ENCODE data around the gene CTRB2. TPM values are rescaled to one million over a fixed set of nuclear protein-coding genes. Genes with fewer than 3 reads are reported as not detected.
"Not testable (repeated sequence)": the region's sequence is repeated elsewhere in the genome, so short reads cannot be mapped to it uniquely, and the experiment has no call there.

The CTRB2 gene
- total RNA-seq, 1 donor from 2014 or later: not detected

DNA sequence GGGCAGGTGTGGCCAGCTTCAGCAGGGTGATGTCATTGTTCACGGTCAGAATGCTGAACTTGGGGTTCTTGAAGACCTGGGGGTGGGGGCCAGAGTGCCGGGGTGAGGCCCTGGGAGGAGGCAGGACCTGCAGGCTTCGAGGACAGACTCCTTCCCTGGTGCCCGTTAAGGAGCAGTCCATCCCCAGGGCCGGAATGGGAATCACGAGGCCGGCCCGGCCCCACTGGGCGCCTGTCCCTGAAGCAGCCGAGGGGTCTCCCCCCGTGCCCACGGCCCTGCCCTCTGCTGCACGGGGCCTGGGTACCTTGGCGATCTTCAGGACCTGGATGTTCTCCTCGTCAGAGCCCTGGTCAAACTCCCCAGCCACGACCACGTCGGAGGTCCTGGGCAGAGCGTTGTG, 1.5 kb downstream of the CTRB2 start:
- DNase-seq: not testable (repeated sequence)

- DNase-seq: not testable (repeated sequence)
Observed at GRCh38 chr16:75204905-75205304, 2.1 kb downstream of the CTRB2 start.

- DNase-seq: no peak
Observed at GRCh38 chr16:75204410-75204758, 2.6 kb downstream of the CTRB2 start.

DNA sequence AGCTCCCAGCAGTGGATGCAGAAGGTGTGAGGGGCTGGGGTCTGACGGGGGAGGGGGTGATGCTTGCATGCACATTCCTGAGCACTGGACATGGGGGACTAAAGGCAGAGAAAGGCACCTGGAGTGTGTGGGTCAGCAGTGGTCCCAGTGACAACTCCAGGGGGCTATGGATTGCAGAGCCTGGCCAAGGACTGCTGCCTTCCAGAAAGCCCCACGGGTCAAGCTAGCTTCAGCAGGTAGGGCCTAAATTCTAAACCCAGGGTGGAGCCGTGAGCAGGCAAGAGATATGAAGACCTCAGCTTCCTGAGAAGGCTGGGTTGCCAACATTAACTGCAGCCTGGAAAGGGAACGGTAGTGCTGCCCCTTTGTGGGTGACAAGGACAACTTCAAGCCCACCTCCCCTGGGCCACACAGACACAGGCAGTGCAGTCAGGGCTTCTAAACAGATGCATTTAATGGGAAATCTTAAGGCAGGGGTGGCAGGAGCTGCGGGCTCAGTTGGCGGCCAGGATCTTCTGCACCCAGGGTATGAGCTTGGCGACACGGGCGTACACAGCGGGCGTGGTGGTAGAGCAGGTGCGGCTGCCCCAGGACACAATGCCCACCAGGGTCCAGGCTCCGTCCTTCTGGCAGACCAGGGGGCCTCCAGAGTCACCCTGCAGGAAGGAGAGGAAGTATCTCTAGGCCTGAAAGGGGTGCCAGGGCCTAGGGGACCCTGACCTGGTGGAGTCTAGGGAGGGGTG, 3.1 kb downstream of the CTRB2 start:
- no peak for DNase-seq

GRCh38 chr16:75203096-75203495, 3.9 kb downstream of the CTRB2 start:
- DNase-seq: no peak

DNA sequence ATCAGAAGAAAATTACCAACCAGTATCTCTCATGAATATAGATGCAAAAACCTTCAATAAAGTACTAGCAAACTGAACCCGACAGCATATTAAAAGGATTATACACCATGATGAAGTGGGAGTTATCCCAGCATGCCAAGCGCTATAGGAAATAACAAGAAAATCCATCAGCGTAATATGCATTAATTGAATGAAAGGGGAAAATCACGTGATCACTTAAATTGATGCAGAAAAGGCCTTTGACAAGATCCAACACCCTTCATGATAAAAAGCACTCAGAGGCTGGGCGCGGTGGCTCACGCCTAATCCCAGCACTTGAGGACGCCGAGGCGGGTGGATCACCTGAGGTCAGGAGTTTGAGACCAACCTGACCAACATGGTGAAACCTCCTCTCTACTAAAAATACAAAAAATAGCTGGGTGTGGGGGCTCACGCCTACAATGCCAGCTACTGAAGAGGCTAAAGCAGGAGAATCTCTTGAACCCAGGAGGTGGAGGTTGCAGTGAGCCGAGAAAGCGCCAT, 4.8 kb downstream of the CTRB2 start:
- no peak for DNase-seq

GRCh38 chr16:75198135-75198600, 8.8 kb downstream of the CTRB2 start:
- DNase-seq: no peak

- no peak for DNase-seq
Observed at GRCh38 chr16:75197522-75198134, 9.3 kb downstream of the CTRB2 start.

DNA sequence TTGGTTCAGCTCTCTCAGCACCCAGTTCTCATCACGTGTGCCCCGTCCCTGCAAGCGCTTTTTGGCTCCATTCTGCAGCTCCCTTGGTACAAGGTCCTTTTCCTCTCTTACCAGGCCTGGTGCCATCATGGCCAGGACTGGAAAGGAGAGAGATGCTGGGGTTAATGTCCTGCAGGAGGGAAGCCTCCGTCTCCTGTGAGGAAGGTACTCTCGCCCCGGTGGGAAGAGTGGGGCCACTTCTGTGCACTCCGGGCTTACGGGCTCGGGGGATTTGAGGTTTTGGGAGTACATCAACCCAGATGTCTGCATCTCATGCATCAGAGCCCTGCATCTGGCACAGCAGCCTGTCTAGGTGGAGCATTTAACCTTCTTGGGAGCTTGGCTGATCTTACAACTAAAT, 10.1 kb downstream of the CTRB2 start:
- DNase-seq: no peak

- DNase-seq: no peak
Observed at GRCh38 chr16:75195811-75196790, 10.9 kb downstream of the CTRB2 start.

- DNase-seq: no peak
Observed at GRCh38 chr16:75193730-75194444, 13.1 kb downstream of the CTRB2 start.

- no peak for DNase-seq
Observed at GRCh38 chr16:75193265-75193650, 13.7 kb downstream of the CTRB2 start.

- no peak for DNase-seq
Observed at GRCh38 chr16:75192606-75193264, 14.2 kb downstream of the CTRB2 start.

GRCh38 chr16:75189638-75190245, 17.2 kb downstream of the CTRB2 start:
- DNase-seq: no peak

GRCh38 chr16:75188832-75189477, 18.0 kb downstream of the CTRB2 start:
- no peak for DNase-seq

GRCh38 chr16:75181630-75182029, 25.3 kb downstream of the CTRB2 start:
- DNase-seq: no peak

DNA sequence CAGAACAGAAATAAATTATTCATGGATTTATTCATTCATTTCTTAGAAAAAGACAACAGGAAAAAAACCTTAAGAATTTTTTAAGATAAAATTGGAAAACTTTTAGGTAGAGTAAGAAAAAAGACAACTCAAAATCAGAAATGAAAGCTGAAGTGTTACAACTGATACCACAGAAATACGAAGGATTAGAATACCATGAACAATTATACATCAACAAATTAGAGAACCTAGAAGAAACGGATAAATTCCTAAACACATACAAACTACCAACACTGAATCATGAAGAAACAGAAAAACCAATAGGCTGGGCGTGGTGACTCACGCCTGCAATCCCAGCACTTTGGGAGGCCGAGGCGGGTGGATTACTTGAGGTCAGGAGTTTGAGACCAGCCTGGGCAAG, 27.8 kb downstream of the CTRB2 start:
- no peak for DNase-seq

DNA sequence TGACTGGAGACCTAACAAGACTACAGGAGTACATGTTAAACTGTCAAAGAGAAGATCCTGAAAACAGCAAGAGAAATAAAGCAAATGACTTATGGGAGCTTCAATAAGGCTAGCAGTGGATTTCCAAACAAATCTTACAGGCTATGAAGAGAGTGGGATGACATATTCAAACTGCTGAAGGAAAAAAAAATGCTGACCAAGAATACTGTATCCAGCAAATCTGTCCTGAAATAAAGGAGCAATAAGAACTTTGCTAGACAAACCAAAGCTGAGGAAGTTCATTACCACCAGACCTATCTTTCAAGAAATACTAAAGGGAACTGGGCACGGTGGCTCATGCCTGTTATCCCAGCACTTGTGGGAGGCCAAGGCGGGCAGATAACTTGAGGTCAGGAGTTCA, 30.0 kb downstream of the CTRB2 start:
- DNase-seq: no peak

DNA sequence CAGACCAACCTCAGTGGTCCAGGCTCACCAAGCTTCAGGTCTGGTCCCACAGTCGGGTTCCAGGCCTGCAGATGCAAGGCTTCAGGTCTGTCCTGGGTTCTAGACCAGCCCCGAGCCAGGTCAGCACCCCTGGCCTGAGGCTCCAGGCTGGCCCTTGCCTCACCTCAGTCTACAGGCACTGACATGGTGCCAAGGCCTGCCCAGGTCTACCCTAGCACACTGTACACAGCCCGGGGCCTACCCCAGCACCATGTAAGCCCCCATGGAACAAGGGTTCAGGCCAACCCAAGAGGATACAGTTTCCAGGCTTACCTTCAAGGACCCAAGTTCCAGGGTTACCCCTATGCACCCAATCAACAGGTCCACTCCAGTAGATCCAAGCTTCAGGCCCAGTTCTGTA, 31.9 kb downstream of the CTRB2 start:
- DNase-seq: no peak

GRCh38 chr16:75172578-75172977, 34.4 kb downstream of the CTRB2 start:
- no peak for DNase-seq

All from occipital lobe (tissue), 2 donors.